Measurements from ENCODE around the gene RSPO1. TPM values are rescaled to one million over a fixed set of nuclear protein-coding genes. Genes with fewer than 3 reads are reported as not detected.
"Not testable (repeated sequence)": the region's sequence is repeated elsewhere in the genome, so short reads cannot be mapped to it uniquely, and the experiment has no call there.

RSPO1 gene
- total RNA-seq, 2 experiments from 2014 or later, result not detected

DNA sequence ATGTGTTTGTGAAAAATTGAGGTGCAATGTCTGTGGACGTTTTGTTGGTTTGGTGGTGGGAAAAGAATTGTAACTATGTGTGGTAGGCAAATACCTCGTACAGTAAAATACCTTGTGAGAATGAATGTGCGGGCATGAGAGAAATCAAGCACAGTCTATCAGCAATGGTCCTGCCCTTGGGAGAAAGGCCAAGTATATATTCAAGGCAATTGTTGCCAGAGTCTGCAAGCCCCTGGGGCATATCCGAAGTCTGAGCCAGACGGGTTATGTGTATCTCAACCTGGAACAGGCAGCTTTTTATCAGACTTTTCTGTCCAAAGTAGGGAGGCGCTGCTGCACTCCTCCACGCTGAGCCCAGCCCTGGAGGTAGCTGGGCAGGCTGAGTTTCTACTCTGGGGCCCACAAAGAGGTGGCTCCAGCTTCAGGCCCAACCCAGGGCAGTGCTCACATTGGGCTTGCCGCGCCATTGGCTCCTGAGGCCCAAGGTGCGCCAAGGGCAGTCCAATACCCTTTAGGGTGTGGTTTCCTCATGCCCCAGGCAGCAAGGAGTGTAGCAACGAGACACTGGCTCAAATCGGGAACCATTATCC, 29.5 kb downstream of the RSPO1 start:
- H3K4me1 Mint-ChIP-seq, result no peaks in the 10 kb centered on the region
- H3K4me3 Mint-ChIP-seq, result no peak overlapping the region
- ChIA-PET CTCF (interaction anchor here (1.0 kb wide), 1 partner anchor 77 kb away, joined by 3 read pairs; no protein-coding TSS in a partner anchor), POLR2A (no interaction called here)
- no peaks in the 10 kb centered on the region for H3K36me3 Mint-ChIP-seq (ENCODE audit: low read depth)
- peaks cover 31% of the 10 kb centered on the region for H3K27me3 Mint-ChIP-seq
- H3K9me3 Mint-ChIP-seq, result no peaks in the 10 kb centered on the region
- DNase-seq, result no peak
- no peak overlapping the region for H3K27ac Mint-ChIP-seq

DNA sequence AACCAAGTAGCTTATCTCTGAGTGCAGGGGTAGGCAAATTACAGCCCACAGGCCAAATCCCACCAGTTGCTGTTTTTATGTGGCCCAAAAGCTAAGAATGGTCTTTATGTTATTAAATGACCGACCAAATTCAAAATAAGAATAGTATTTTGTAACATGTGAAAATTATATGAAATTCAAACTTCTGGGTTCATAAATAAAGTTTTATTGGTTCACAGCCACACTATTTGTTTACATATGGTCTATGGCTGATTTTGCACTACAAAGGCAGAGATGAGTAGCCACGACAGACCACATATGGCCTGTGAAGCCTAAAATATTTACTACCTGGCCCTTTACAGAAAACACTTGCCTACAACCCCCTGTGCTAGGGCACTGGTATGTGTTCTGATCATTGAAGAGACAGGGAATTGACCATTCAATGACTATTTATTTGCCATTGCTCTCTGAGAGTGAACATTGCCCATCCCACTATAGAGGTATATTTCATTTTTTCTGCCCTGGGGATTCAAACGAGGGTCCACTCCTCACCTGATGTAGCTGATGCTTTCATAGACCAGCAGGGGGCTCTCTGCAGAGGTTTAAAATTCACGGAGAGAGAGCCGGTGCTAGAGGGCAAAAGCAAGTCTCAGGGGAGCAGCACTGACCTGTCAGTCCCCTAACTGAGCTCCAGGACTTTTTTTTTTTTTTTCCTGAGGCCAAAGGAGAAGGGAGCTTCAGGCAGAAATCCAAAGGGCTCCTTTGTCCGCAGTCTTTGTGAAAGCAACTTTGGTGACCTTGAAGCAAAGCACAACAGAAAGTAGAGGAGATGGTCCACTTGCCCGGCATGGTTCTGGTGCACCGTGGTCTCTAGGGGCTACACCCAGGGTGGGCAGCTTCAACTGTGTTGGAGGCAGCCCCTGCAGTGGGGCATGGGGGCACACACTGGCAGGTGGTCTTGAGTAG, 31.7 kb downstream of the RSPO1 start:
- CTCF ChIA-PET, result interaction anchor here (0.5 to 2.0 kb wide), 14 partner anchors 8 to 1425 kb away, joined by 3 to 9 read pairs (median 4); partner anchors contain the start of gene CDCA8

DNA sequence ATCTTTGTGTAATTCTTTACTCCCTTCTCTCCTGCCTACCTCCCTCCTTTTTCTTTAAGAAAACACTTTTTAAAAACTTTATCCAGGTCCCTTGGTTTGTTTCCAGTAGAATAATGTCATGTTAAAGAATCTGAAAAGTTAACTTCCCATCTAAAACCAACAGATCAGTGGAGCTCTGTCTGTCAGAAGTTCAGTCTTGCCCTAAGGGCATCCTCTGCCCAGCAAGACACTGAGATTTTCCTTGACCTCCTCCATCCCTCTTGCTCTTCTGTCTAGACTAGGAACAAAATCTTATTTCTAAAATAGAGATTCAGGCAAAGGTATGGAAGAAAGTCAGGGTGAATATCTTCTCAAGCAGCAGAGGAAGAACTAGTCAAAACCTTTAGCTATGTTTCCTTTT, 33.3 kb downstream of the RSPO1 start:
- Mint-ChIP-seq H3K27ac (no peak overlapping the region), H3K4me3 (no peak overlapping the region), H3K4me1 (no peaks in the 10 kb centered on the region), H3K36me3 (ENCODE audit: low read depth) (no peaks in the 10 kb centered on the region), H3K9me3 (no peaks in the 10 kb centered on the region), H3K27me3 (peaks cover 33% of the 10 kb centered on the region)
- ChIA-PET POLR2A (no interaction called here), CTCF (interaction anchor here (0.6 to 2.0 kb wide), 2 partner anchors 14 to 87 kb away, joined by 6 to 7 read pairs; no protein-coding TSS in a partner anchor)
- DNase-seq, result no peak

More for the DNA sequence above, 31.7 kb downstream of the RSPO1 start:
- Mint-ChIP-seq H3K27ac (no peak overlapping the region), H3K36me3 (ENCODE audit: low read depth) (no peaks in the 10 kb centered on the region), H3K9me3 (no peaks in the 10 kb centered on the region), H3K4me3 (no peak overlapping the region), H3K4me1 (no peaks in the 10 kb centered on the region), H3K27me3 (peaks cover 33% of the 10 kb centered on the region)
- POLR2A ChIA-PET, result interaction anchor here (0.6 kb wide), 1 partner anchor 81 kb away, joined by 13 read pairs; no protein-coding TSS in a partner anchor
- peak; percentile 58 for DNase-seq

DNA sequence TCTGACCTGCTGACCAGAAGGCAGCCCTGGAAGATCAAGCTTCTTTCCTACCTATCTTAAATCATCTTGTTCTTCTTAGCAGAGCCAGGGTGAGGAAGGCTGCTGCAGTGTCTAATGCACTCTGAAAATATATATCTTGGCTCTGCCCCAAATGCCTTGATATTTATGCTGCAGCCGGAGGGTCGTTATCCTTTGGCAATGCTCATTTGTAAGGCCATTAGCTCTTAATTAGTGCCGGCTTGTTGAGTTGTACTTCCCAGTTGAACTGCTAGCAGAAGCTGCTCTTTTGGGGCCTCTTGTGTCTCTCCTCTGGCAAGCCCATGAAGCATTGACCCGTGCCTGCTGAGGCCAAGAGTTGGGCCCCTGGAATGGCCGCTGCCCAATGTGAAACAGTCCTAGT, 34.8 kb downstream of the RSPO1 start:
- no peak overlapping the region for H3K4me3 Mint-ChIP-seq
- no peak for DNase-seq
- ChIA-PET CTCF (interaction anchor here (1.2 to 1.5 kb wide), 3 partner anchors 14 to 260 kb away, joined by 3 to 4 read pairs (median 3); partner anchors contain the start of gene MTF1), POLR2A (no interaction called here)
- H3K36me3 Mint-ChIP-seq (ENCODE audit: low read depth), result no peaks in the 10 kb centered on the region
- H3K9me3 Mint-ChIP-seq, result no peaks in the 10 kb centered on the region
- H3K27ac Mint-ChIP-seq, result no peak overlapping the region
- peaks cover 29% of the 10 kb centered on the region for H3K27me3 Mint-ChIP-seq
- H3K4me1 Mint-ChIP-seq, result peaks cover 6% of the 10 kb centered on the region

DNA sequence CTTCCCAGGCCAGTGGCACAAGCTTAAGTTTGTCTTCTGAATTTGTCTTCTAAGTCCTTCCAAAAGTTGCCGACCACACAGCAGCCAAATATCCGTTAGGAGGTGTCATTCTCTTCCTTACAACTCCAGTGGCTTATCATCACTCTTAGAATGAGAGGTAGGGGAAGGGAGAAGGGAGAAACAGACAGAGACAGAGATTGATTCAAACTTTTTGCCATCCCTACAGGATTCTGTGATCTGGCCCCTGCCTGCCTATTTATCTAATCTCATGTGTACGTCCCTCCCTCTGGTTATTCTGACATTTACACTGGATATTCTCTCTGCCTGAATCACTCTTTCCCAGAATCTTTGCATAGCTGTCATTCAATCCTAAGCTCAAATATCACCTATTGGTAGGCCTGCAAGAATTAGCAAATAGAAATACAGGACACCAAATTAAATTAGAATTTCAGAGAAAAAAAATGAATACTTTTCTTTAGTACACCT, 38.5 kb downstream of the RSPO1 start:
- Mint-ChIP-seq H3K27me3 (peaks cover 7% of the 10 kb centered on the region), H3K36me3 (ENCODE audit: low read depth) (peaks cover 14% of the 10 kb centered on the region), H3K27ac (peak overlapping the region; percentile 97), H3K9me3 (no peaks in the 10 kb centered on the region), H3K4me3 (peak overlapping the region; percentile 96), H3K4me1 (peaks cover 25% of the 10 kb centered on the region)
- CTCF ChIA-PET, result interaction anchor here (1.0 to 1.8 kb wide), 4 partner anchors 81 to 263 kb away, joined by 3 to 10 read pairs (median 4); partner anchors contain the start of genes MEAF6 and MTF1
- DNase-seq, result no peak
- POLR2A ChIA-PET, result no interaction called here

DNA sequence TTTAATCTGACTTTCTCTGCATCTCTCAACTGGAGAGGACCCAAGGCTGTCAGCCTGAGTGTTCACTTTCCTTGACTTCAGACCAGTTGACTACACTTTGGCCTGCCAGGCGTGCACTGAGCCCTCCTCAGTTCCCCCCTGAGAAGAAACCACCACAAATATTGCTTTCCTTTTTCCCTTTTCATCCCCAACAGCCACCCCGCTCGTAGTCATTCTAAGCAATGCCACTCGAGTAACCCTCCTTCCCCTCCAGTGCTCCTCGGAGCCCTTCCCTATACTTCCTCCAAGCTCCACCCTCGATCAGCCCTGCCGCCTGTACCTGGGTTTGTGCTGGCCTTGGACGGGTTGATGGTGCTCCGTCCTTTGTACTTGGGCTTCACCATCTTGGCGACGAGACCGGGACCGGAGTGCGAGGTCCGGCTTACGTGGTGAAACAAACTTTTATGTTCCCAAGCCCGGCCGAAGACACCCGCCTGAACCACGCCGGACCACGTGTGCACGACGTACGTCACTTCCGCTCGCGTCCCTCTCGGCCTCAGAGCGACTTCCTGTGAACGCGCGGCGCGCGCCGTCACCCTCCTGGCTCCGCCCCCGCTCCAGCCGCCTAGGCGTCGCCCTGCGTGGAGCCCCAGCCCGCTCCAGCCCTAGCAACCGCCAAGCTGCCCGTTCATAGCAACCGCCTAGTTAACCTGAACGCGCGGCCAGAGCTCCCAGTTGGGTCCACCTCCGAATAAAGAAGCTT, 39.1 kb downstream of the RSPO1 start, which contains the start of gene GNL2:
Gene GNL2 (minus strand): TSS at position 498 of the 742 bp plus-strand sequence. CDS start 115 bp downstream, at position 383.
- Mint-ChIP-seq H3K9me3 (no peaks in the 10 kb centered on the region), H3K4me3 (peak within 1 kb of the TSS; percentile 96), H3K36me3 (ENCODE audit: low read depth) (peaks cover 20% of the 10 kb centered on the region), H3K4me1 (peaks cover 25% of the 10 kb centered on the region), H3K27me3 (peaks cover 2% of the 10 kb centered on the region), H3K27ac (peak within 1 kb of the TSS; percentile 97)
- DNase-seq, result peak; percentile 96
- CTCF ChIA-PET, result interaction anchor here (0.6 to 1.8 kb wide), 5 partner anchors 78 to 264 kb away, joined by 3 to 10 read pairs (median 4); partner anchors contain the start of genes MEAF6 and MTF1
- POLR2A ChIA-PET, result no interaction called here

DNA sequence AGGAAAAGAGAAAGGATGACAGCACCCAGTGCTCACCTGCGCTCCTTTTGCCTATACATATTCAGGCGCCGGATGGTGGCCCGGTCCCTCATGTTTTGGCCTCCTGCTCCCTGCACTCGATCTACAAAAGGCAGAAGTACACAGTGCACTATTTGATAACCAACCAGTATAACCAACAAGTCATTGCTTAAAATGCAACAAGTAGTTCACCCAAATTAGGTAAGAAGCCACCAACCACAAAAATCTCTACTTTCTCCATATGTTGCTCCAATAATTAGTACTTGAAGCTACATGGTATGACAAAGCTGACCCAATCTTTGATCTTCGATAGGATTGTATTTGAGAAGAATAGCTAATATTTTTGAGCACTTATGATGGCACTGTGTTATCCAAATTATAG, 41.0 kb downstream of the RSPO1 start:
- Mint-ChIP-seq H3K9me3 (no peaks in the 10 kb centered on the region), H3K27ac (peak overlapping the region; percentile 13), H3K36me3 (ENCODE audit: low read depth) (peaks cover 31% of the 10 kb centered on the region), H3K4me1 (peaks cover 25% of the 10 kb centered on the region), H3K27me3 (no peaks in the 10 kb centered on the region), H3K4me3 (peak overlapping the region; percentile 44)
- ChIA-PET CTCF (interaction anchor here (1.0 kb wide), 1 partner anchor 10 kb away, joined by 3 read pairs; no protein-coding TSS in a partner anchor), POLR2A (no interaction called here)
- no peak for DNase-seq

DNA sequence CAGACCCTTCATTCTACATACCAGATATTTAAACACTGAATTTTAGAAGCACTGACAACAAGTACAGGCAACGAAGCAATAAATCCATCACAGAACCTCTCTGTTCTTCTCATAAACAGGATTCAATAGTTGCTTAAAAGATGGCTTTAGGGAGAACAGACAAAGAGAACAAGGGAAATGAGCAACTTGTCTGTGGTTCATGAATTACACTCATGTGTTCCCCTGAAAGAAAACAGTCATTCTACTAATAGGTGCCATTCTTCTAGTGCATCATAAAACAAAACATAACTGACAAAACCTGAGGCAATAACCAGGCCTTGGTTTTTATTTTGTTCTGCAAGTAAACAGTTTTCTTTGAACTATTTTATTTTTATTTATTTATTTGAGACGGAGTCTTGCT, 45.8 kb downstream of the RSPO1 start:
- POLR2A ChIA-PET, result no interaction called here
- DNase-seq, result no peak
- Mint-ChIP-seq H3K9me3 (no peaks in the 10 kb centered on the region), H3K4me1 (peaks cover 15% of the 10 kb centered on the region), H3K4me3 (no peak overlapping the region), H3K27ac (no peak overlapping the region), H3K36me3 (ENCODE audit: low read depth) (peaks cover 56% of the 10 kb centered on the region), H3K27me3 (no peaks in the 10 kb centered on the region)
- CTCF ChIA-PET, result interaction anchor here (0.6 kb wide), 1 partner anchor 51 kb away, joined by 3 read pairs; no protein-coding TSS in a partner anchor

DNA sequence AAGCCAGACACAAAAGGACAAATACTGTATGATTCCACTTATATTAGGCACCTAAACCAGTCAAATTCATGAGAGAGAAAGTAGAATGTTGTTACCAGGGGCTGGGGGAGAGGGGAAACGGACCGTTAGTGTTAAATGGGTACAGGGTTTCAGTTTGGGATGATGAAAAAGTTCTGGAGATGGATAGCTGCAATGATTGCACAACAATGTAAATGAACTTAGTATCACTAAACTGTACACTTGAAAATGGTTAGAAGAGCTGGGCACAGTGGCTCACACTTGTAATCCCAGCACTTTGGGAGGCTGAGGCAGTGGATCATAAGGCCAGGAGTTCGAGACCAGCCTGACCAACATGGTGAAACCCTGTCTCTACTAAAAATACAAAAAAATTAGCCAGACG, 50.1 kb downstream of the RSPO1 start:
- H3K36me3 Mint-ChIP-seq (ENCODE audit: low read depth), result peaks cover 42% of the 10 kb centered on the region
- CTCF ChIA-PET, result interaction anchor here (0.5 to 1.3 kb wide), 2 partner anchors 15 to 106 kb away, joined by 3 to 4 read pairs; no protein-coding TSS in a partner anchor
- H3K4me1 Mint-ChIP-seq, H3K27ac Mint-ChIP-seq, H3K27me3 Mint-ChIP-seq, DNase-seq, POLR2A ChIA-PET, H3K9me3 Mint-ChIP-seq, H3K4me3 Mint-ChIP-seq: not testable (repeated sequence)

DNA sequence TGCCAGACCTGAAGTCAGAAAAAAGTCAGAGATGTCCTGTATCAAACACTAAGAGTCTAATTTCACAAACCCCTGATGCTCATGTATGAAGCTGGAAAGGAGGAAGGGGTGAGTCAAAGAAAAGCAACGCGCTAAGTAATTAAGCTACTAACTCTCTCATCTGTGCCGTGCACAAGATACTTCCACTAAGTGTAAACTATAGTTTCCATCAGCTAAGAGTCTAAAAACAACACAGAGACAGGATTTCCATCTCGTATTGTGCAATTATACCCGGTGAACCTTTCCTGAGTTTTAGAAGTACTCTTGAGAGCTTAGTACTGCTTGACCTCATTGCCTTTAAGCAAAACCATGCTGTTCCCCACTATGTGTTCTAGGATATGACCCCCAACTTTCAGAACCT, 59.0 kb downstream of the RSPO1 start:
- no peak overlapping the region for H3K4me3 Mint-ChIP-seq
- ChIA-PET CTCF (interaction anchor here (1.2 kb wide), 1 partner anchor 22 kb away, joined by 4 read pairs; the partner anchor contains the start of gene SNIP1), POLR2A (no interaction called here)
- H3K36me3 Mint-ChIP-seq (ENCODE audit: low read depth), result peaks cover 68% of the 10 kb centered on the region
- no peaks in the 10 kb centered on the region for H3K9me3 Mint-ChIP-seq
- DNase-seq, result no peak
- peaks cover 56% of the 10 kb centered on the region for H3K4me1 Mint-ChIP-seq
- H3K27me3 Mint-ChIP-seq, result no peaks in the 10 kb centered on the region
- no peak overlapping the region for H3K27ac Mint-ChIP-seq

DNA sequence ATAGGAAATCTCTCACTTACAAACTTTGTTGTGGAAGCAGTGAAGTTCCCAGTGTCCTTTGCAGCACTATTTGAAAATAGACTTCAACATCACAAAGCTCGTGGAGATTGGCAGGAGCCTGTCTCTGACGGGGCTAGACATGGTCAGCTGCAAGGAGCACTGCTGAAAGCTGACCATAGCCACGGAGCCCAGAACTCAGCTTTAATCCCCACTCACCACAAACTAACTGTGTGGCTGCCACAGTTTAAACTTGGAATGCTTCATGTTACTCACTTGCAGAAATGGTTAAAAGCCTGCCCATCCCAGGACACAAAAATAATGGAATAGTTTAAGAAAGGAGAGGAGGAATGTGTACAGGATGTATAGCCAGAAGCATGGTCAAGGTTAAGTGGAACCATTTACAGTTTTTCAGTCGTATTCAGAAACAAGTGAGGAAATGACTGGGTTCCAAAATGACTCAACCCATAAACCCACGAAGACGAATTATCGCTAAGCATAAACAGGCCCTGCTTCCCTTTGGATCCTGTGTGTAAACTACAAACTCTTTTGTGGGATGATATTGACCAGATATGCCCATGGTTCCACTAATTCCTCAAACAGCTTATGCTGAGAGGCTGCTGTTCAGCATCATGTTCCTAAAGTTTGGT, 59.7 kb downstream of the RSPO1 start:
- Mint-ChIP-seq H3K27ac (peak overlapping the region; percentile 2), H3K36me3 (ENCODE audit: low read depth) (peaks cover 74% of the 10 kb centered on the region), H3K4me1 (peaks cover 59% of the 10 kb centered on the region), H3K27me3 (no peaks in the 10 kb centered on the region), H3K4me3 (no peak overlapping the region), H3K9me3 (no peaks in the 10 kb centered on the region)
- ChIA-PET CTCF (interaction anchor here (1.2 kb wide), 1 partner anchor 21 kb away, joined by 4 read pairs; the partner anchor contains the start of gene SNIP1), POLR2A (no interaction called here)
- DNase-seq, result no peak
